Kidney epithelial cell (primary cell): ENCODE measurements around the gene CCDC71L. TPM values are rescaled to one million over a fixed set of nuclear protein-coding genes. Genes with fewer than 3 reads are reported as not detected.
"Not testable (repeated sequence)": the region's sequence is repeated elsewhere in the genome, so short reads cannot be mapped to it uniquely, and the experiment has no call there.

Experiments
- DNase-seq: peaks from one replicate; pipeline ENCODE4 v3.0.0-alpha.2; 2010; ENCODE audit warnings: low read depth
- H3K27me3 ChIP-seq: 2 replicates; pipeline ENCODE4 v1.6.0; 2011; ENCODE audit warnings: low read length; ENCODE audit not compliant: control insufficient read depth, insufficient read depth
- H3K36me3 ChIP-seq: 2 replicates; pipeline ENCODE4 v1.5.1; 2011; ENCODE audit warnings: low read length; ENCODE audit not compliant: control insufficient read depth, insufficient read depth
- H3K4me3 ChIP-seq: 2 replicates; pipeline ENCODE4 v1.5.1; 2011; ENCODE audit warnings: low read depth, mild to moderate bottlenecking, control low read depth, low read length
- total RNA-seq: library from RNA; depleted of rRNA; stranded (reverse); fragments of >200 nt; gene quantifications from 2 replicates; pipeline ENCODE4 v1.2.3, GENCODE V29; 2015
- TF ChIP-seq, protein P1 (sequence below): IDR thresholded peaks from 2 replicates; pipeline ENCODE4 v1.5.1; 2011; ENCODE audit warnings: mild to moderate bottlenecking, moderate library complexity, low read length, control low read depth, inconsistent platforms; ENCODE audit not compliant: insufficient read depth, poor library complexity, severe bottlenecking

Gene CCDC71L
- total RNA-seq, 1 donor from 2014 or later: 32.1 TPM

DNA sequence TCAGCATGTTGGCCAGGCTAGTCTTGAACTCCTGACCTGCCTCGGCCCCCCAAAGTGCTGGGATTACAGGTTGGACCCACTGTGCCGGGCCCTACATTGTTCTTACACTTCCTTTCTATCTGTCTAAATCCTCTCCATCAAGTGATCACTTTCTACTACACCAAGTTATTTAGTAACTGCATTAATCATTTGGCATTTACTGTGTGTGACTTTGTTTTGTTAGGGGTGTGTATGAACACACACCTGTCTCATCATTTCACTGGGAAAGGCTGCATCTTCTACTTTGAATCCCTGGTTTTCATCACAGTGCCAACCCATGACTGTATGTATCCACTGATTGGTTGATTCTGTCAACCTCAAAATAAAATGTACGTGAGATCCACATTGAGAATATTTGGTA lies 23.0 kb upstream of the CCDC71L start:
- DNase-seq: no peak
- no peaks in the 10 kb centered on the region for H3K27me3 ChIP-seq
- TF ChIP-seq, protein P1, sequence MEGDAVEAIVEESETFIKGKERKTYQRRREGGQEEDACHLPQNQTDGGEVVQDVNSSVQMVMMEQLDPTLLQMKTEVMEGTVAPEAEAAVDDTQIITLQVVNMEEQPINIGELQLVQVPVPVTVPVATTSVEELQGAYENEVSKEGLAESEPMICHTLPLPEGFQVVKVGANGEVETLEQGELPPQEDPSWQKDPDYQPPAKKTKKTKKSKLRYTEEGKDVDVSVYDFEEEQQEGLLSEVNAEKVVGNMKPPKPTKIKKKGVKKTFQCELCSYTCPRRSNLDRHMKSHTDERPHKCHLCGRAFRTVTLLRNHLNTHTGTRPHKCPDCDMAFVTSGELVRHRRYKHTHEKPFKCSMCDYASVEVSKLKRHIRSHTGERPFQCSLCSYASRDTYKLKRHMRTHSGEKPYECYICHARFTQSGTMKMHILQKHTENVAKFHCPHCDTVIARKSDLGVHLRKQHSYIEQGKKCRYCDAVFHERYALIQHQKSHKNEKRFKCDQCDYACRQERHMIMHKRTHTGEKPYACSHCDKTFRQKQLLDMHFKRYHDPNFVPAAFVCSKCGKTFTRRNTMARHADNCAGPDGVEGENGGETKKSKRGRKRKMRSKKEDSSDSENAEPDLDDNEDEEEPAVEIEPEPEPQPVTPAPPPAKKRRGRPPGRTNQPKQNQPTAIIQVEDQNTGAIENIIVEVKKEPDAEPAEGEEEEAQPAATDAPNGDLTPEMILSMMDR: no peak
- H3K36me3 ChIP-seq: no peaks in the 10 kb centered on the region
- no peak overlapping the region for H3K4me3 ChIP-seq

DNA sequence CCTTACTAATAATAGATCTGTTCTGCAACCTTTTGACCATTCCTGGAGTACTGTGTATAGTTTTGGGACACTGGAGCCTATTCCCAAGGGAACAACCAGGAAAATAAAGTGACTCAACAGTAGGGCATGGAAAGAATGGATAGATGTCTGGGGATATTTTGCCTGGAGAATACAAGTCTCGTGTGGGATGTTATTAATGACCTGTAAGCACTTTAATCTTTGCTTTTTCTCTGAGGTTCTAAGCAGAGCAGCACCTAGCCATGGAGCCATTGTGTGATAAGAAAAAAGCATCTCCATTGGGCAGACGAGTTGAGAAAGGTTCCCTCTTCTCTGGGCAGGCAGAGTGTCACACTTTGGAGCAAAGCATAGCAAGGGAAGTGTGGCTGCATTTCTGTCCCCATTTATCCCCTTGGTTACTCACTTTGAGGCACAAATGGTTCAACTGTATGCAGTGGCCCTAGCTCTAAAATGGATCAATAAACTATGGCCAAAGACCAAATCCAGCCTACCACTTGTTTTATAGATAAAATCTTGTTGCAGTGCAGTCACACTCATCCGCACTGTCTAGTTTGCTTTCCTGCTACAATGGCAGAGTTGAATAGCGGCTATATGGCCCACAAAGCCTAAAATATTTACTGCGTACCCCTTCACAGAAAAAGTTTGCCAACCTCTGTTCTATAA lies 21.0 kb upstream of the CCDC71L start:
- no peak for DNase-seq

GRCh38 chr7:106679153-106679931 lies 18.4 kb upstream of the CCDC71L start:
- Histone ChIP-seq H3K36me3 (no peaks in the 10 kb centered on the region), H3K4me3 (no peak overlapping the region), H3K27me3 (no peaks in the 10 kb centered on the region)
- peak; percentile 87 for DNase-seq
- TF ChIP-seq, protein P1: no peak

More for the DNA sequence above, 21.0 kb upstream of the CCDC71L start:
- no peaks in the 10 kb centered on the region for H3K27me3 ChIP-seq
- H3K36me3 ChIP-seq: no peaks in the 10 kb centered on the region
- H3K4me3 ChIP-seq: no peak overlapping the region
- TF ChIP-seq, protein P1: no peak

GRCh38 chr7:106678795-106679152 lies 17.8 kb upstream of the CCDC71L start:
- TF ChIP-seq, protein P1: no peak
- Histone ChIP-seq H3K36me3 (no peaks in the 10 kb centered on the region), H3K4me3 (no peak overlapping the region), H3K27me3 (no peaks in the 10 kb centered on the region)
- DNase-seq: no peak

- H3K4me3 ChIP-seq, H3K27me3 ChIP-seq, DNase-seq, H3K36me3 ChIP-seq: not testable (repeated sequence)
These were observed 15.5 kb upstream of the CCDC71L start for GRCh38 chr7:106676506-106676905.

DNA sequence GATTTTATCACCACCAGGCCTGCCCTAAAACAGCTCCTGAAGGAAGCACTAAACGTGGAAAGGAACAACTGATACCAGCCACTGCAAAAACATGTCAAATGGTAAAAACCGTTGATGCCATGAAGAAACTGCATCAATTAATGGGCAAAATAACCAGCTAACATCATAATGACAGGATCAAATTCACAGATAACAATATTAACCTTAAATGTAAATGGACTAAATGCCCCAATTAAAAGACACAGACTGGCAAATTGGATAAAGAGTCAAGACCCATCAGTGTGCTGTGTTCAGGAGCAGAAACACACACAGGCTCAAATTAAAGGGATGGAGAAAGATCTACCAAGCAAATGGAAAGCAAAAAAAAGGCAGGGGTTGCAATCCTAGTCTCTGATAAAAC lies 12.7 kb upstream of the CCDC71L start:
- H3K36me3 ChIP-seq, H3K4me3 ChIP-seq, DNase-seq, H3K27me3 ChIP-seq: not testable (repeated sequence)

DNA sequence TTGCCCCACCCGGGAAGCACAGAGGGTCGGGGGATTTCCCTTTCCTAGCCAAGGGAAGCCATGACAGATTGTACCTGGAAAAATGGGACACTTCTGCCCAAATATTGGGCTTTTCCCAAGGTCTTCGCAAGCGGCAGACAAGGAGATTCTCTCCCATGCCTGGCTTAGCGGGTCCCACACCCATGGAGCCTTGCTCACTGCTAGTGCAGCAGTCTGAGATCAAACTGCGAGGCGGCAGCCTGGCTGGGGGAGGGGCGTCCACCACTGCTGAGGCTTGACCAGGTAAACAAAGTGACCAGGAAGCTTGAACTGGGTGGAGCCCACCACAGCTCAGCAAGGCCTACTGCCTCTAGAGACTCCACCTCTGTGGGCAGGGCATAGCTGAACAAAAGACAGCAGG lies 11.0 kb upstream of the CCDC71L start:
- not testable (repeated sequence) for DNase-seq, H3K4me3 ChIP-seq, H3K36me3 ChIP-seq, H3K27me3 ChIP-seq
